Fibroblast of gingiva (primary cell): ENCODE measurements around the gene PSMA7.
A peak's percentile ranks its signal among the peaks of the same experiment; 100 is the strongest.

Experiments
- DNase-seq: peaks from one replicate; pipeline ENCODE4 v3.0.0-alpha.2; 2011; ENCODE audit warnings: low read depth

The PSMA7 gene

DNA sequence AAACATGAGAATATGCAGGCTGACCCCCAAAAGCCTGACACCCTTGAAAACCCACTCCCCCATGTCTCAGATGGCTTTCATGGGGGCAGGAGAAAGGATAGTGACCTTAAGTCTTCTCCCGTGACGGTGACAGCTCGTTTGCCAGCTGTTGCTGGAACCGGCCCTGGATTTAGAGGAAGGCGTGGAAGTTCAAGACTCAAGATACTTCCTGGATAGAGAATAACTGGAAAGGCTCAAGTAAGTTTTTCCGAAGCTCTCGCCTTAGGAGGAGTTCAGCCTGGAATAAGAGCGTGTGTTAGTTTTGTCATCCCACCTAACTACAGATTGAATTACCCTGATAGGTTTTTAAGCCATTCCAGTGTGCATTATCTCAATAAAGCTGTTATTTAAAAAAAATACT, 28.1 kb upstream of the PSMA7 start:
- DNase-seq, result no peak

DNA sequence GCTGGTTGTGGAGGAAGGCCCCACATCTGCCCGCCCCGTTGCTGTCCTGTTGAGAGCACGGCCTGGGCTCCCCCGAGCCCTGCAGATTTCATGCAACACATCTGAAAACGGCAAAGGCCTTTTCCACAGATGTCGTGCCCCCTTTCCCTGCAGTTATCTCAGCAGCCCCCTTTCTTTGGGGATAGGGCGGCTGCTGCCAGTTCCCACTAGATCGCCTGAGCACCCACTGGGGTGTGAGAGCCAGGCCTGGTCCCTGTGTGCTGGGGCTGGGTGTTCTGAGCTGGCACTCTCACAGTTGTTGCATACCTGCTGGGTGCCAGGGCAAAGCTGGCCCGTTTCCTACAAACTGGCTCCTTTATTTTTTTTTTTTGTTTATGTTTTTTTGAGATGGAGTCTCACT, 27.3 kb upstream of the PSMA7 start:
- no peak for DNase-seq

DNA sequence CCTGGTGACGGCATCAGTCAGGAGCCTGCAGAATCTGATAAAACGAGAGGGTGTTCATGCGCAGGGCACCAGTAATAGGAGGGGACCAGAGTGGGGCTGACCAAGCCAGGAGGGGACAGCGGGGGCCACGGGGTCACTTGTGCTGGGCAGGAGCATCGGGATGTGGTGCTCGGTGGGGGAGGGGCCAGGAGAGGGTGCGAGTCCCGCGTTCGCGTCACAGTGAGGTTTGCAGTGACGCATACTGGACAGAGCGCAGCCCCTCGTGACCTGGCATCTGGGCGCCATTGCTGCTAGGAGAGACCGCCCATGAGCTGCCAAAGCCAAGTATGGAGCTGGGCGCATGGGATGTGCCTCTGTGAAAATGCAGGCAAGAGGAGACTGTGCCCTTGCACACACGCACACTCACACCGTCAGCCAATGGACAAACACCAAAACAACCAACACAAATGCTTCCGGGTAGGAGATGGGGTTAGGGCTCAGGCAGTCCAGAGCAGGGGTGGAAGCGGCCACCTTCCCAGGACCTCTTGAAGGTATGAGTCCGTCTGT, 25.8 kb upstream of the PSMA7 start:
- no peak for DNase-seq

DNA sequence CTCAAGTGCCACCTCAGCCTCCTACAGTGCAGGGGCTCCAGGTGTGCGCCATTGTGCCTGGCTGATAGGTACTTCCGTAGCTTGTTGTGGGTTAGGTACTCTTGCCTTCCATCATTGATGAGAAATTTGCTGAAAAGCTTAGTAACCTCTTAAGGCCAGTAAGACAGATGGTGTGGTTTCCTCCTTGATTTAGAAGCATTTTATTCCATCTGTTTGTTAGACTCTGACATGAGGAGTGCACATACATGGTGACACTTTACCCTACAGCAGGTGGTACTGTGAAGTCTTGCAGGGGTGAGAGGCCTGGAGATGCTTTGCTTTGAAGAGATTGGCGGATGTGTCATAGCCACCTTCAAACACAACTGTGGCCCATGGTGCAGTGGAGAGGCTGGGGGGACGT, 24.9 kb upstream of the PSMA7 start:
- DNase-seq, result no peak

DNA sequence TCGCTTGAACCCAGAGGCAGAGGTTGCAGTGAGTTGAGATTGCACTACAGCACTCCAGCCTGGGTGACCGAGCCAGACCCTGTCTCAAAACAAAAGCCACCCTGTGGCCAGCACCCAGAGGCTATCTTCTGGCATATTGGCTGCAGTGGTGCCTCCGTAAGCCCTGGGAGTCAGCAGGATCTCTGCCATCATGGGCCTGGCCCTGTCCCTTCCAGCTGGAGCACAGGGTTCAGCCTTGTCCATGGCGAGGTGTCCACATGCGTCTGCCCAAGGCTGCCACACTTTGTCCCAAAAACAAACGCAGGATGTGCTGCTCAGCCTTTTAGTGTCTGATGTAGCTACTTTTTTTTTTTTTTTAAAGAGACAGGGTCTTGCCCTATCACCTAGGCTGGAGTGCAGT, 24.3 kb upstream of the PSMA7 start:
- DNase-seq, result no peak

- DNase-seq, result no peak
Measured at GRCh38 chr20:62165762-62166399, 22.7 kb upstream of the PSMA7 start.

DNA sequence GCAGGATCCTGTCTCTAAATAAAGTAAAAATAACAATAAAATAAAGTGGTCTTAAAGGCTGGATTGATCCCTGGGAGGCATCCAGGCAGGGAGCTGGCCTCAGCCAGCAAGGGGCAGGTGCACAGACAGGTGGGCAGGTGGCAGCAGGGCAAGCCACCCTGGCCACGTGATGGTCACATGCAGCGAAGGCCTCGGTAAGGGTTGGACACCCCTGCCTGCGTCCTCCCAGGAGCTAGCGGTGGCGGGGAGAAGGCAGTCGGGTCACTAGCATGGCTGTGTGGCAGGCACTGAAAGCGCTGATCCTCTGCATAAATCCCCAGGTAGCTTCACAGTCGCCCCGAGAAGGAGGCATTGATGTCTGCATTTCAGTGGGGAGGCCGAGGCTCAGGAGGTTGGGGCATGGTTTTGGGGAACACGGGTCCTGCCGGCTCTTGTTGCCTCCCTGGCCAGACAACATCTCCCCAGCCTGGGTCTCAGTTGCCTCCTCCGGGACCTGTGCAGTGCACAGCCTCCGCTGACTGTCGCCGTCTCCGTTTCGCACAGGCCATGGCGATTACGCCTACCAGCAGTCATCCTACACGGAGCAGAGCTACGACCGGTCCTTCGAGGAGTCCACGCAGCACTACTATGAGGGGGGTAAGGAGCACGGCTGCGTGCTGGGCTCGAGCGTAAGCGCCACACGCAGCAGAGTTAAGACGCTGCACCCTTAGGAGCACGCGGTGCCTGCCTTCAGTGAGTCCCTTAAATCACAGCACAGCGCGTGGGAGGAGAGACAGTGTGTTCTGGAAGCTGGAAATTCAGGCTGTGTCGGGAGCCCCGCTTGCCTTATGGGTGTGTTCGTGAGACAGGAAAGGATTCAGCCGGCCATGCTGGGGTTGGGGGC, 21.9 kb upstream of the PSMA7 start:
- DNase-seq, result no peak

- DNase-seq, result no peak
Measured at GRCh38 chr20:62163986-62164762, 21.0 kb upstream of the PSMA7 start.

GRCh38 chr20:62163485-62163865, 20.3 kb upstream of the PSMA7 start:
- DNase-seq, result no peak

GRCh38 chr20:62162765-62163484, 19.7 kb upstream of the PSMA7 start:
- DNase-seq, result no peak

DNA sequence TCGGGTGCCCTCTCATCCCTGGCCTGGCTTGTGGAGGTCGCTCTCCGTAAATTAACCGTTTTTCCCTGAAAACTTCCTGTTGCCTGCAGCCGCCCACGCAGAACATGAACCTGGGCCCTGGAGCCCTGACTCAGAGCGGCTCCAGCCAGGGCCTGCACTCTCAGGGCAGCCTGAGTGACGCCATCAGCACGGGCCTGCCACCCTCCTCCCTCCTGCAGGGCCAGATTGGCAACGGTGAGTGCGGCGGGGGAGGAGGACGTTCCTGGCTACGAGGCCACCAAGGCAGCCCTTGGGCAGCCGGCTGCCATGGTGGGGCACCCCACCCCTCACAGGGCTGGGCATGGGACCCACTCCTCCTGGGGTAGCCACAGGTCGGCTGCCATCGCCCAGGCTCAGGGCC, 18.2 kb upstream of the PSMA7 start:
- no peak for DNase-seq

- DNase-seq, result no peak
Measured at GRCh38 chr20:62160876-62161275, 17.7 kb upstream of the PSMA7 start.

DNA sequence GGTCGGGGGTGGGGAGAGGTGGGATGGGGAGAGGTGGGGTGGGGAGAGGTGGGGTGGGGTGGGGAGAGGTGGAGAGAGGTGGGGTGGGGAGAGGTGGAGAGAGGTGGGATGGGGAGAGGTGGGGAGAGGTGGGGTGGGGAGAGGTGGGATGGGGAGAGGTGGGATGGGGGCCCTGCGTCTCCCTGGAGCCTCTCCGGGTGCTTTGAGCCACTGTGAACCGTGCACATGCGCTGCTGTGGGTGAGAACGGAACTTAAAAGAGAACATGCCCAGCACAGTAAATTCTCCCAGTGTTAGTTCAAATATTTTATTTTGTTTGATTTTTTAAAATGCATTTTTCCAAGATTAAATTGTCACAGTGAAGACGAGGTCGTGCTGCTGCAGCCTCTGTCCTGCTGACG, 17.1 kb upstream of the PSMA7 start:
- no peak for DNase-seq

DNA sequence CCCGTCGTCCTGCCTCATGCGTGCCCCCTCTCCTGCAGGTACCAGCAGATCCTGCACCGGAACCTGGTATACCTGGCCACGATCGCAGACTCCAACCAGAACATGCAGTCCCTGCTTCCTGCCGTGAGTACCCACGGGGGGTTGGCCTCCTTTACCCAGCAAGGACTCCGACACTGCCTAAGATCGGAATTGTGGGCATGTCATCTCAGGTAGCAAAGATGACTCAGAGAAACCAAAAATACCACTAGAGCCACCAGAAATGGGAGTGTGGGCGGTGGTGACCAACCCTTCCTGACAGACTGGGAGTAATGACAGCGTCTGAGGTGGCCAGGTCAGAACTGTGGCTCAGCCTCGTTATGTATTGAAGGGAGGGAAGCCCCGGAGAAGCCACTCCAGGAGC, 16.6 kb upstream of the PSMA7 start:
- no peak for DNase-seq

- DNase-seq, result no peak
Measured at GRCh38 chr20:62159052-62159451, 15.9 kb upstream of the PSMA7 start.

- no peak for DNase-seq
Measured at GRCh38 chr20:62158541-62158940, 15.3 kb upstream of the PSMA7 start.

DNA sequence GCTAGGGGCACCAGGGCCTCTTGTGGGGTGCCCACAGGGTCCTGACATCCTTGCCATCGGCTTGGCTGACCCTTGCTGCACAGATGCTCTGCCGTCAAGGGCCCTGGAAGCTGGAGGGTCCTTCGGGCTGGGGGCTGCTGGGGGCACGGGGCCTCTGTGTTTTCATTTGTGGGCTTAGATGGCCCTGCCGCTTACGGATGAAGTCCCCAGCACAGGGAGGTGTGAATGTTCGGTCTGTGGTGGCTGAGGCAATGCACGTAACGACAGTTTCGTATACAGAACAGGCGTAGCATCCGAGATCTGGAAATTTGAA, 14.8 kb upstream of the PSMA7 start:
- DNase-seq, result no peak

GRCh38 chr20:62157387-62158087, 14.3 kb upstream of the PSMA7 start:
- DNase-seq, result no peak

GRCh38 chr20:62156592-62157386, 13.6 kb upstream of the PSMA7 start:
- DNase-seq, result peak; percentile 24

- DNase-seq, result no peak
Measured at GRCh38 chr20:62156254-62156556, 13.0 kb upstream of the PSMA7 start.
